GM12878 (cell line): Measurements from ENCODE around the gene RDH12. TPM values are rescaled to one million over a fixed set of nuclear protein-coding genes. Genes with fewer than 3 reads are reported as not detected.

Experiments used
- ATAC-seq: fragments of 200-7000 bp; cut with Tn5 transposase; 3 replicates; pipeline ENCODE4 v1.9.1; 2020; ENCODE audit warnings: mild to moderate bottlenecking, moderate library complexity
- BruUV-seq: library from RNA; stranded (reverse); fragments of 400-500 nt; replicated peaks from 2 replicates; lab custom pipeline; 2021; lab: Mats Ljungman, UMichigan
- CTCF ChIA-PET: fragments of 300-600 bp; sonication (Branson Sonifier 250); formaldehyde crosslinking; extraction: SDS; loops from one replicate; lab custom pipeline; 2021; ENCODE audit warnings: inconsistent platforms; lab: Yijun Ruan, JAX
- POLR2A ChIA-PET: fragments of 350-600 bp; formaldehyde crosslinking; extraction: SDS; loops from one replicate; lab custom pipeline; 2021; ENCODE audit warnings: inconsistent platforms; lab: Charles Lee
- RAD21 ChIA-PET: fragments of 300-600 bp; sonication (Branson Sonifier 250); formaldehyde crosslinking; loops from one replicate; lab custom pipeline; 2023; ENCODE audit warnings: antibody characterized with exemption; ENCODE audit not compliant: unreplicated experiment; lab: Charles Lee
- SMC1A ChIA-PET: fragments of 300-600 bp; sonication (Branson Sonifier 250); formaldehyde crosslinking; loops from one replicate; lab custom pipeline; 2023; ENCODE audit not compliant: unreplicated experiment, uncharacterized antibody; lab: Charles Lee
- DNase-seq: peaks from one replicate; pipeline ENCODE4 v3.0.0-alpha.2; 2011; ENCODE audit warnings: low read depth, low spot score
- FAIRE-seq: peaks from 3 replicates; lab custom pipeline; 2011; peaks lifted over from hg19 to GRCh38; lab: Jason Lieb, UNC
- H2AFZ ChIP-seq: 2 replicates; pipeline ENCODE4 v1.6.0; 2011; ENCODE audit warnings: low read depth, low read length, control low read depth; ENCODE audit not compliant: control insufficient read depth
- H3K27ac ChIP-seq: 2 replicates; pipeline ENCODE4 v1.5.1; 2011; ENCODE audit warnings: control low read depth; ENCODE audit not compliant: control insufficient read depth, insufficient read depth
- H3K27me3 ChIP-seq, 2 experiments: replicated peaks in 1 of 2; 2 replicates each; pipeline versions ENCODE4 v1.6.0 to v1.6.1; 2011; ENCODE audit warnings: low read length in 1 of 2; ENCODE audit not compliant: control insufficient read depth in 2 of 2, insufficient read depth in 2 of 2
- H3K36me3 ChIP-seq, 2 experiments: 2 replicates each; pipeline ENCODE4 v1.5.1; 2011; ENCODE audit warnings: low read length in 1 of 2; ENCODE audit not compliant: control insufficient read depth in 2 of 2, insufficient read depth in 2 of 2
- H3K4me1 ChIP-seq: 2 replicates; pipeline ENCODE4 v1.6.1; 2011; ENCODE audit warnings: mild to moderate bottlenecking, low read length, moderate library complexity, mixed read lengths; ENCODE audit not compliant: control insufficient read depth, insufficient read depth
- H3K4me2 ChIP-seq: 2 replicates; pipeline ENCODE4 v1.6.0; 2011; ENCODE audit warnings: control low read depth; ENCODE audit not compliant: control insufficient read depth, insufficient read depth
- H3K4me3 ChIP-seq: fragments of 200-600 bp; sonication (generic); 2 replicates; pipeline ENCODE4 v1.5.1; 2016
- H3K79me2 ChIP-seq: 2 replicates; pipeline ENCODE4 v1.6.0; 2011; ENCODE audit warnings: low read length; ENCODE audit not compliant: control insufficient read depth, insufficient read depth
- H3K9ac ChIP-seq: 2 replicates; pipeline ENCODE4 v1.8.0; 2011; ENCODE audit warnings: low read length, control low read depth, mixed read lengths; ENCODE audit not compliant: control insufficient read depth, insufficient read depth
- H3K9me3 ChIP-seq: replicated peaks from 3 replicates; pipeline ENCODE4 v1.5.1; 2011; ENCODE audit warnings: mild to moderate bottlenecking, low read length; ENCODE audit not compliant: control insufficient read depth, insufficient read depth
- H4K20me1 ChIP-seq: 2 replicates; pipeline ENCODE4 v1.6.0; 2011; ENCODE audit not compliant: control insufficient read depth, insufficient read depth
- CHD4 ChIP-seq: fragments of 200-600 bp; sonication (generic); IDR thresholded peaks from 2 replicates; pipeline ENCODE4 v1.6.1; 2016; ENCODE audit warnings: mild to moderate bottlenecking
- CREB1 ChIP-seq: IDR thresholded peaks from 2 replicates; pipeline ENCODE4 v1.6.1; 2012; ENCODE audit warnings: low read depth, mild to moderate bottlenecking, inconsistent platforms
- MAX ChIP-seq: IDR thresholded peaks from 2 replicates; pipeline ENCODE4 v1.6.1; 2012; ENCODE audit warnings: low read depth, low read length, improper control_type of control experiment
- RAD51 ChIP-seq: fragments of 450-650 bp; IDR thresholded peaks from 2 replicates; pipeline ENCODE4 v1.6.1; 2016; ENCODE audit warnings: moderate library complexity, mild to moderate bottlenecking, inconsistent platforms
- SIN3A ChIP-seq: IDR thresholded peaks from 2 replicates; pipeline ENCODE4 v1.6.1; 2012; ENCODE audit warnings: low read depth, low read length, improper control_type of control experiment
- SMAD5 ChIP-seq: IDR thresholded peaks from 2 replicates; pipeline ENCODE4 v1.6.1; 2016; ENCODE audit warnings: antibody characterized with exemption, low read depth
- SMC3 ChIP-seq: IDR thresholded peaks from 2 replicates; pipeline ENCODE4 v1.6.1; 2011; ENCODE audit warnings: low read length, improper control_type of control experiment, borderline replicate concordance
- SREBF1 ChIP-seq: IDR thresholded peaks from 2 replicates; pipeline ENCODE4 v1.6.1; 2012; ENCODE audit warnings: mild to moderate bottlenecking, low read length
- WRNIP1 ChIP-seq: IDR thresholded peaks from 2 replicates; pipeline ENCODE4 v1.6.1; 2011; ENCODE audit warnings: low read depth, low read length, improper control_type of control experiment, borderline replicate concordance
- ZBTB33 ChIP-seq: fragments of 450-650 bp; IDR thresholded peaks from 2 replicates; pipeline ENCODE4 v1.6.1; 2017; ENCODE audit warnings: mild to moderate bottlenecking
- WGBS: methylation state at CpG from one replicate; pipeline ENCODE4 v1.1.6; 2016; ENCODE audit warnings: low lambda C conversion rate; ENCODE audit not compliant: insufficient replicate concordance, insufficient coverage; ENCODE audit errors: missing lambda C conversion rate; 5-methylcytosine and 5-hydroxymethylcytosine counted together
- in situ Hi-C: fragments of 300-500 bp; cut with MboI; formaldehyde crosslinking; loops from 9 replicates; pipeline ENCODE4 v1.14.3; 2018; ENCODE audit warnings: mixed read lengths
- intact Hi-C: fragments of 100-400 bp; cut with micrococcal nuclease; formaldehyde crosslinking; loops from one replicate; pipeline ENCODE4 v1.14.2; 2022; ENCODE audit not compliant: unreplicated experiment
- polyA plus RNA-seq, 11 experiments: library from polyadenylated mRNA; depleted of rRNA in 4 of 11; unstranded in 6 of 11; stranded (reverse) in 5 of 11; fragments of >200 nt; fragmentation: Nextera tagmentation in 4 of 11; fragmentation: Illumina TruSeq in 1 of 11; extraction: Ambion mirVana in 4 of 11; extraction: Trizol in 1 of 11; gene quantifications; 1 replicate in 1 of 11; 2 replicates in 10 of 11; pipeline versions ENCODE4 v1.2.1 to v1.2.3, GENCODE V29; 2011 to 2016; ENCODE audit warnings: inconsistent platforms in 2 of 11, missing spikeins in 2 of 11, low read depth in 1 of 11
- total RNA-seq, 4 experiments: library from RNA; depleted of rRNA in 3 of 4; stranded (reverse); fragments of >200 nt in 3 of 4; fragmentation: Illumina TruSeq in 1 of 4; extraction: Trizol in 1 of 4; gene quantifications; 2 replicates each; pipeline versions ENCODE4 v1.2.1 to v1.2.3, GENCODE V29; 2013 to 2021
- TF ChIP-seq, protein P1 (sequence below): fragments of 450-650 bp; IDR thresholded peaks from 2 replicates; pipeline ENCODE4 v1.6.1; 2017; ENCODE audit warnings: mild to moderate bottlenecking, low read depth, inconsistent platforms; ENCODE audit not compliant: poor library complexity, severe bottlenecking

RDH12 gene
- total and polyA plus RNA-seq, 10 of the 15 experiments (the other 5 are each of a cell fraction or from before 2014, with no cell fraction given), result not detected

- FAIRE-seq (no peak), ATAC-seq (no peak), DNase-seq (no peak)
- H3K4me1 ChIP-seq, result peaks cover 14% of the 10 kb centered on the region
- peak overlapping the region; percentile 97 for H3K9ac ChIP-seq
- WGBS, result 37% methylated on average over 5 of the region's 5 CpGs
- intact Hi-C loops, result no loop called here
- no peak overlapping the region for H2AFZ ChIP-seq
- H3K27ac ChIP-seq, result no peak overlapping the region; the same call in 1 of the 2 replicates
- H3K4me2 ChIP-seq, result peak overlapping the region; percentile 90
- H4K20me1 ChIP-seq, result peaks cover 5% of the 10 kb centered on the region; the same call in 1 of the 2 replicates
- ChIA-PET CTCF (interaction anchor here (0.7 to 15.6 kb wide), 12 partner anchors 20 to 1170 kb away, joined by 3 to 223 read pairs (median 4); partner anchors contain the start of genes PIGH, RDH11 and RDH12), POLR2A (interaction anchor here (1.0 to 8.0 kb wide), 3 partner anchors 20 to 73 kb away, joined by 4 to 71 read pairs (median 4); partner anchors contain the start of genes PIGH and RDH11), SMC1A (interaction anchor here (0.6 to 9.1 kb wide), 11 partner anchors 9 to 308 kb away, joined by 3 to 131 read pairs (median 4); partner anchors contain the start of genes RDH11 and RDH12), RAD21 (interaction anchor here (0.8 to 1.6 kb wide), 3 partner anchors 22 to 31 kb away, joined by 3 to 8 read pairs (median 6); partner anchors contain the start of gene RDH11)
- no peaks in the 10 kb centered on the region for H3K27me3 ChIP-seq
- peak overlapping the region; percentile 85 for H3K4me3 ChIP-seq
- TSS peak; percentile 61 for BruUV-seq
- peaks cover 31% of the 10 kb centered on the region for H3K79me2 ChIP-seq
- H3K9me3 ChIP-seq, result no peaks in the 10 kb centered on the region
- H3K36me3 ChIP-seq, result peaks cover 1 to 3% of the 10 kb centered on the region in 2 experiments; a peak in 3 of 4 replicates
- in situ Hi-C loops, result no loop called here
- TF ChIP-seq MAX (no peak), CHD4 (no peak), SREBF1 (no peak), SMAD5 (no peak), RAD51 (no peak), WRNIP1 (no peak), SMC3 (no peak), SIN3A (no peak), ZBTB33 (no peak), CREB1 (no peak)
- TF ChIP-seq, protein P1, sequence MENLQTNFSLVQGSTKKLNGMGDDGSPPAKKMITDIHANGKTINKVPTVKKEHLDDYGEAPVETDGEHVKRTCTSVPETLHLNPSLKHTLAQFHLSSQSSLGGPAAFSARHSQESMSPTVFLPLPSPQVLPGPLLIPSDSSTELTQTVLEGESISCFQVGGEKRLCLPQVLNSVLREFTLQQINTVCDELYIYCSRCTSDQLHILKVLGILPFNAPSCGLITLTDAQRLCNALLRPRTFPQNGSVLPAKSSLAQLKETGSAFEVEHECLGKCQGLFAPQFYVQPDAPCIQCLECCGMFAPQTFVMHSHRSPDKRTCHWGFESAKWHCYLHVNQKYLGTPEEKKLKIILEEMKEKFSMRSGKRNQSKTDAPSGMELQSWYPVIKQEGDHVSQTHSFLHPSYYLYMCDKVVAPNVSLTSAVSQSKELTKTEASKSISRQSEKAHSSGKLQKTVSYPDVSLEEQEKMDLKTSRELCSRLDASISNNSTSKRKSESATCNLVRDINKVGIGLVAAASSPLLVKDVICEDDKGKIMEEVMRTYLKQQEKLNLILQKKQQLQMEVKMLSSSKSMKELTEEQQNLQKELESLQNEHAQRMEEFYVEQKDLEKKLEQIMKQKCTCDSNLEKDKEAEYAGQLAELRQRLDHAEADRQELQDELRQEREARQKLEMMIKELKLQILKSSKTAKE, result no peak
Observed at GRCh38 chr14:67673451-67673850, 28.2 kb upstream of the RDH12 start.
